SK-N-SH (cell line): ENCODE measurements around the gene HCN1.

Source experiments
- CTCF ChIP-seq: fragments of 200-600 bp; sonication (generic); IDR thresholded peaks from 2 replicates; pipeline ENCODE4 v1.6.1; 2017; ENCODE audit warnings: antibody characterized with exemption, mild to moderate bottlenecking, moderate library complexity
- GABPA ChIP-seq: IDR thresholded peaks from 2 replicates; pipeline ENCODE4 v1.4.0; 2012; ENCODE audit warnings: low read depth, mild to moderate bottlenecking
- JUND ChIP-seq: IDR thresholded peaks from 2 replicates; pipeline ENCODE4 v1.4.0; 2012
- NRF1 ChIP-seq: IDR thresholded peaks from 2 replicates; pipeline ENCODE4 v1.6.1; 2012; ENCODE audit warnings: low read depth, mild to moderate bottlenecking, low read length
- POLR2AphosphoS5 ChIP-seq: IDR thresholded peaks from 2 replicates; pipeline ENCODE4 v1.6.1; 2012; ENCODE audit warnings: low read depth, low read length
- REST ChIP-seq: IDR thresholded peaks from 2 replicates; pipeline ENCODE4 v1.6.1; 2012; ENCODE audit warnings: mild to moderate bottlenecking, low read depth, low read length, moderate library complexity
- RFX5 ChIP-seq: IDR thresholded peaks from 2 replicates; pipeline ENCODE4 v1.6.1; 2012; ENCODE audit warnings: mild to moderate bottlenecking, improper control_type of control experiment, low read length
- YY1 ChIP-seq: IDR thresholded peaks from 2 replicates; pipeline ENCODE4 v1.4.0; 2012; ENCODE audit warnings: low read depth, mild to moderate bottlenecking

- TF ChIP-seq CTCF (no peak), POLR2AphosphoS5 (no peak), RFX5 (no peak), REST (no peak), JUND (no peak), NRF1 (no peak), GABPA (no peak), YY1 (no peak)
Observed at GRCh38 chr5:45741110-45741509, 44.9 kb upstream of the HCN1 start.
